ENCODE data around the gene S100A5.

- TF ChIP-seq CTCF (IDR thresholded peaks at IDR 0.05; ENCODE audit: low read depth, low read length) (no peak), POLR2A (IDR thresholded peaks at IDR 0.05; ENCODE audit: extremely low read depth, insufficient read length) (no peak)
- TF ChIP-seq, protein P1, sequence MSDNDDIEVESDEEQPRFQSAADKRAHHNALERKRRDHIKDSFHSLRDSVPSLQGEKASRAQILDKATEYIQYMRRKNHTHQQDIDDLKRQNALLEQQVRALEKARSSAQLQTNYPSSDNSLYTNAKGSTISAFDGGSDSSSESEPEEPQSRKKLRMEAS (IDR thresholded peaks at IDR 0.05; ENCODE audit: low read depth, low read length) = no peak
These were observed 26.0 kb upstream of the S100A5 start for GRCh38 chr1:153566414-153567371.

Data from NB4 (cell line).